ENCODE results near the gene ACTL9.

DNA sequence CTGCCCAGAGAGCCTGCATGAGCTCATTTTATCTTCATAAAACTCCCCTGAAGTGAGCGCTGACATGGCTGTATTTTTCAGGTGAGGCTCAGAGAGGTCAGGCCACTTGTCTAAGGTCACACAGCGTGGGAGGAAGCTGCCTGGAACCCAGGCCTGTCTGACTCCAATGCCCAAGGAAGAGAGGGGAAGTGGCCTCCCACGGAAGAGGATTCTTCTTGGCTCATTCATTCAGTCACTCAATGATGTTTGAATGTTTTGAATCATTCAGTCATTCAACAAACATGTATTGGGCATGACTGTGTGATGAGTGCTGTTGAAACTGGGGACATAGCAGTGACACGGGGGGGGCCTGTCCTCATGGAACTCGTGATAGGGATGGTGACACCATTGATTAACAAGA, 12.0 kb downstream of the ACTL9 start:
- TF ChIP-seq JUN (IDR thresholded peaks at IDR 0.05) = no peak
- no peak for TF ChIP-seq MAZ (IDR thresholded peaks at IDR 0.05; ENCODE audit: borderline replicate concordance, low read depth, low read length)
- no peak for TF ChIP-seq MYC (IDR thresholded peaks at IDR 0.05; ENCODE audit: borderline replicate concordance, low read length)
- TF ChIP-seq, protein P1, sequence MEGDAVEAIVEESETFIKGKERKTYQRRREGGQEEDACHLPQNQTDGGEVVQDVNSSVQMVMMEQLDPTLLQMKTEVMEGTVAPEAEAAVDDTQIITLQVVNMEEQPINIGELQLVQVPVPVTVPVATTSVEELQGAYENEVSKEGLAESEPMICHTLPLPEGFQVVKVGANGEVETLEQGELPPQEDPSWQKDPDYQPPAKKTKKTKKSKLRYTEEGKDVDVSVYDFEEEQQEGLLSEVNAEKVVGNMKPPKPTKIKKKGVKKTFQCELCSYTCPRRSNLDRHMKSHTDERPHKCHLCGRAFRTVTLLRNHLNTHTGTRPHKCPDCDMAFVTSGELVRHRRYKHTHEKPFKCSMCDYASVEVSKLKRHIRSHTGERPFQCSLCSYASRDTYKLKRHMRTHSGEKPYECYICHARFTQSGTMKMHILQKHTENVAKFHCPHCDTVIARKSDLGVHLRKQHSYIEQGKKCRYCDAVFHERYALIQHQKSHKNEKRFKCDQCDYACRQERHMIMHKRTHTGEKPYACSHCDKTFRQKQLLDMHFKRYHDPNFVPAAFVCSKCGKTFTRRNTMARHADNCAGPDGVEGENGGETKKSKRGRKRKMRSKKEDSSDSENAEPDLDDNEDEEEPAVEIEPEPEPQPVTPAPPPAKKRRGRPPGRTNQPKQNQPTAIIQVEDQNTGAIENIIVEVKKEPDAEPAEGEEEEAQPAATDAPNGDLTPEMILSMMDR (IDR thresholded peaks at IDR 0.05) = no peak
- TF ChIP-seq, protein P2, sequence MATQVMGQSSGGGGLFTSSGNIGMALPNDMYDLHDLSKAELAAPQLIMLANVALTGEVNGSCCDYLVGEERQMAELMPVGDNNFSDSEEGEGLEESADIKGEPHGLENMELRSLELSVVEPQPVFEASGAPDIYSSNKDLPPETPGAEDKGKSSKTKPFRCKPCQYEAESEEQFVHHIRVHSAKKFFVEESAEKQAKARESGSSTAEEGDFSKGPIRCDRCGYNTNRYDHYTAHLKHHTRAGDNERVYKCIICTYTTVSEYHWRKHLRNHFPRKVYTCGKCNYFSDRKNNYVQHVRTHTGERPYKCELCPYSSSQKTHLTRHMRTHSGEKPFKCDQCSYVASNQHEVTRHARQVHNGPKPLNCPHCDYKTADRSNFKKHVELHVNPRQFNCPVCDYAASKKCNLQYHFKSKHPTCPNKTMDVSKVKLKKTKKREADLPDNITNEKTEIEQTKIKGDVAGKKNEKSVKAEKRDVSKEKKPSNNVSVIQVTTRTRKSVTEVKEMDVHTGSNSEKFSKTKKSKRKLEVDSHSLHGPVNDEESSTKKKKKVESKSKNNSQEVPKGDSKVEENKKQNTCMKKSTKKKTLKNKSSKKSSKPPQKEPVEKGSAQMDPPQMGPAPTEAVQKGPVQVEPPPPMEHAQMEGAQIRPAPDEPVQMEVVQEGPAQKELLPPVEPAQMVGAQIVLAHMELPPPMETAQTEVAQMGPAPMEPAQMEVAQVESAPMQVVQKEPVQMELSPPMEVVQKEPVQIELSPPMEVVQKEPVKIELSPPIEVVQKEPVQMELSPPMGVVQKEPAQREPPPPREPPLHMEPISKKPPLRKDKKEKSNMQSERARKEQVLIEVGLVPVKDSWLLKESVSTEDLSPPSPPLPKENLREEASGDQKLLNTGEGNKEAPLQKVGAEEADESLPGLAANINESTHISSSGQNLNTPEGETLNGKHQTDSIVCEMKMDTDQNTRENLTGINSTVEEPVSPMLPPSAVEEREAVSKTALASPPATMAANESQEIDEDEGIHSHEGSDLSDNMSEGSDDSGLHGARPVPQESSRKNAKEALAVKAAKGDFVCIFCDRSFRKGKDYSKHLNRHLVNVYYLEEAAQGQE (IDR thresholded peaks at IDR 0.05) = no peak
- no peak for TF ChIP-seq EP300 (IDR thresholded peaks at IDR 0.05)
- no peak for TF ChIP-seq POLR2A (IDR thresholded peaks at IDR 0.05; ENCODE audit: low read length)
